Stimulated activated CD8-positive, alpha-beta memory T cell treated with anti-CD3 and anti-CD28 coated beads, Interleukin-12 subunit alpha, Interleukin-12 subunit beta, amount 100 ng/mL, for 24 hours (primary cell): ENCODE data around the gene MORC4.

ENCODE experiments used
- DNase-seq: peaks from one replicate; pipeline ENCODE4 v3.0.0-alpha.2; 2020; ENCODE audit errors: extremely low read depth

Gene MORC4

GRCh38 chrX:106952538-106952937 is 47.5 kb downstream of the MORC4 start:
- no peak for DNase-seq

GRCh38 chrX:106952089-106952488 is 47.9 kb downstream of the MORC4 start:
- DNase-seq: no peak

GRCh38 chrX:106951230-106951629 is 48.8 kb downstream of the MORC4 start:
- no peak for DNase-seq

- no peak for DNase-seq
These were observed 49.6 kb downstream of the MORC4 start for GRCh38 chrX:106950381-106950780.

- no peak for DNase-seq
These were observed 50.6 kb downstream of the MORC4 start for GRCh38 chrX:106949366-106949765.

- no peak for DNase-seq
These were observed 51.4 kb downstream of the MORC4 start for GRCh38 chrX:106948641-106949040.

GRCh38 chrX:106946464-106946863 is 53.5 kb downstream of the MORC4 start:
- no peak for DNase-seq

GRCh38 chrX:106940068-106940467 is 59.9 kb downstream of the MORC4 start:
- DNase-seq: no peak

GRCh38 chrX:106939566-106939965 is 60.4 kb downstream of the MORC4 start:
- DNase-seq: no peak

GRCh38 chrX:106936246-106936645 is 63.8 kb downstream of the MORC4 start:
- no peak for DNase-seq

- no peak for DNase-seq
These were observed 64.8 kb downstream of the MORC4 start for GRCh38 chrX:106935175-106935574.

- DNase-seq: no peak
These were observed 66.5 kb downstream of the MORC4 start for GRCh38 chrX:106933538-106933961.

- no peak for DNase-seq
These were observed 67.0 kb downstream of the MORC4 start for GRCh38 chrX:106932960-106933537.

GRCh38 chrX:106932492-106932923 is 67.5 kb downstream of the MORC4 start:
- no peak for DNase-seq

- no peak for DNase-seq
These were observed 68.1 kb downstream of the MORC4 start for GRCh38 chrX:106931831-106932491.

- DNase-seq: no peak
These were observed 71.8 kb downstream of the MORC4 start for GRCh38 chrX:106928227-106928626.

GRCh38 chrX:106927700-106928099 is 72.3 kb downstream of the MORC4 start:
- no peak for DNase-seq

GRCh38 chrX:106927023-106927422 is 73.0 kb downstream of the MORC4 start:
- DNase-seq: no peak

GRCh38 chrX:106921637-106922036 is 78.4 kb downstream of the MORC4 start:
- DNase-seq: no peak

- DNase-seq: no peak
These were observed 80.0 kb downstream of the MORC4 start, which contains the start of gene CLDN2 for GRCh38 chrX:106919932-106920452. TSS of gene CLDN2 (plus strand) at chrX:106920402. CDS start at chrX:106928229, 7,827 bp downstream.

- no peak for DNase-seq
These were observed 82.0 kb downstream of the MORC4 start for GRCh38 chrX:106917830-106918500.

GRCh38 chrX:106912864-106913263 is 87.1 kb downstream of the MORC4 start:
- no peak for DNase-seq

GRCh38 chrX:106906361-106906760 is 93.7 kb downstream of the MORC4 start:
- DNase-seq: no peak
